Measurements from ENCODE around the gene RDX.
A peak's percentile ranks its signal among the peaks of the same experiment; 100 is the strongest.
"Not testable (repeated sequence)": the region's sequence is repeated elsewhere in the genome, so short reads cannot be mapped to it uniquely, and the experiment has no call there.

The RDX gene

DNA sequence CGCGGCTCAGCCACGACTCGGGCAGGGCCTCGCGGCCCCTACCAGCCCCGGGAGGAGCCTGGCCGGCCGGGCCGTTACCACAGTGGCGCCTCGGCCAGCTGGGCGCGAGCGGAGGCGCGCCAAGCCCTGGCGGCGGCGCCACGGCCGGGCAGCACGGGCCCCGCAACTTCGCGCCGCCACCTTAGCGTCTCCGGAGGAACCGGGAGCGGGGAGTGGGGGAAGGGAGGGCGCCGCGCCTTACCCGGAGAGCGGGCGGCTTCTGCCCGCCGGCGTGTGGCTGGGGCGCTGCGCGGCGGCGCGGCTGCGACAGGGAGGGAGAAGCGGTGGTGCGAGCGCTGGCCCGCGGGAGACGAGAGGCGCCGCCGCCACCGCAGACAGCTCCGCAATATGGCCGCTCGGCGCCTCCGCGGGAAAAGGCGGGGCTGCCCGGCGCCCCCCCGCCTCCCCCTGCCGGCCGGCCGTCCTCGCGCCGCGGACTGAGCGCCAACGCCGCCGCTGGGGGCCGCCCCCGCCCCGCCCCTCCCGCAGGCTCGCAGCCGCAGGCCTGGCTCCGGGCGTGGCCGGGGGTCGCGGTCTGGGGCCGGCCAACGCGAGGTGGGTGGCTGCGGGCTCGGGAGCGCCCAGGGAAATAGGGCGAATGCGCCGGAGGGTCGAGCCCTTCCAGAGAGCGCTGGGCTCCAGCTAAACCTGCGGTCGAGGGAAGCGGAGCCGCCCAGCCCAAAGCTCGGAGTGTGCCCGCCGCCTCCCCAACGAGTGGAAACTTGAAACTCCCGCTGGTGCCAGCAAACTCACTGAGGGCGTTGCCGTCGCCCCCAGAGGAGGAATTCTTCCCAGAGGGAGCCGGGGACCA, at the start of gene RDX:
RDX (minus strand) TSS at position 389 of the 850 bp plus-strand sequence. CDS start 16,922 bp downstream, outside the sequence.
- DNase-seq, result peak; percentile 94

DNA sequence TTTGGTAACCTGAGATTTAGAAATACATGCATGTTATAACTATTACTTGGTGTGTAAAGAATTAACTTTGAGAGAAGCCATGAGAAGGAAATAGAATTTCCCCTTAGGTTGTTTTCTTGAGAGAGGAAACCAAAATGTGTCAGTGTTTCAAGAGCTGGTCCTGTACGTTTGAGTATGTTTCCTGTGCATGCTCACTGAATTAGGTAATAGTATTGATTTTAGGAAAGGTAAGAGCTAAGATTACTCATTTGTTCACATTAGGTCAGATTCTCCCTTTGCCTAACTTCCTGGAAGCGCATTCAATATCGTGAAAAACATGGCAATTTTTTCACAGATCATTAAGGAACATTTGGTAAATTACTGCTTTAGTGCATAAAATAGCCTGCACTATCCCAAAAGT, 49.3 kb upstream of the RDX start:
- no peak for DNase-seq

DNA sequence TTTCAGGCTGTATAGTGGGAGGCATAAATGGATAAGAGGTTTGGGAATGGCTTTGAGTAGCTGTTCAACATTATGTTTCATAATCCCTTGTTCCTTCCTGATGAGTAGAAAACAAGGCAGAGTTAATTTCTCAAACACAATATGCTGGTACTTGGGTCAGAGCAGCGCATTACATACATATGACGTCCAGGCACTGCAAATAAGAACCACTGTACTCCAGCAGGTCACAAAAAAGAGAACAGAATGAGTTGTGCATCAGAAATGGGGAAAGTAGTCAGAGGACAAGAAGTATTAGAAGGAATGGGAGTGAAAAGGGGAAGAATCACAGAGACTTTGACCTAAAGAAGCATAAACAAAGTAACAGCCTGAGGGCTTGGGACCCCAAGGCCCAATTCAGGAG, 44.0 kb upstream of the RDX start:
- no peak for DNase-seq

DNA sequence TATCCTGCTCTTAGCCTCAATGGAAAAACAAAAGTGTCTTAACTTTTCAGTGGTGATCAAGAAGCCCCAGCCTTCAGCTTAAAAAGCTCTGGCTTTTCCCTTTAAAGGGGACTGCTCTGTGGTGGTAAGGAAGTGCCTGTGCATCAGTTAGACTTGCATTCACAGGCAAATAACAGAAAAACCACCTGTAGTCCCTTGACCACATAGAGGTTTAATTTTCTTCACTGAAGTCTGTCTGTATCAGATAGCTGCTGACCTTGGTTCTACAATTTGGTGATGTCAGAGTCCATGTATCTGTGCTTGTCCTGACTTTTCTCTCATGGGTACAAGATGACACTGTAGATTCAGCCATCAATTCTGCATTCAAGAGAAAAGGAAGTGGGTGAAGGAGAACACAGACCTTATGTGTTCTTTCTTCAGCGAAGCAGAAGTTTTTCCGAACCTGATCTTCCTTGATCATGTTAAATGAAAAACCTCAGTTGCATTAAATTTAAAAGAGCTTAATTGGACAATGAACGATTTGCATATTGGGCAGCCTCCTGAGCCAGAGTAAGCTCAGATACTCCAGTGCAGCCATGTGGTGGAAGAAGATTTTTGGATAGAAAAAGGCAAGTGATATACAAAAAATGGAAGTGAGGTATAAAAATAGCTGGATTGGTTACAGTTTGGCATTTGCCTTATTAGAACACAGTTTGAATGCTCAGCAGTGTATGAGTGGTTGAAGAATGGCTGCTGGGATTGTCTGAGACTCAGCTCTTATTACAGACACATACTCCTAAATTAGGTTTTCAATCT, 43.2 kb upstream of the RDX start:
- DNase-seq, result no peak

DNA sequence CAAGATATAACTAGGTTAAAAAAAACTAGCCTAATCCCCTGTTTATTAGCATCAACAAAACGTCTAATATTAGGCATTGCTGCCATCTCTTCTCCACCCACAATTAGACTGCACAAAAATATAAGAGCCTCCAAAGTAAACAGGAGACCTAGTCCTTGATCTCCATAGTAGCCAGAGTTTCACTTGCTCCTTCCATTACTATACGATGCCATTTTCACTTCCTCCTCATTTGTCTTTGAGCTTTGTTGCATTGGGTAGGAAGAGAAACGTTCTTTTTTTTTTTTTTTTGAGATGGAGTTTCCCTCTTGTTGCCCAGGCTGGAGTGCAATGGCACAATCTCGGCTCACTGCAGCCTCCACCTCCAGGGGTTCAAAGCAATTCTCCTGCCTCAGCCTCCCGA, 42.3 kb upstream of the RDX start:
- no peak for DNase-seq

DNA sequence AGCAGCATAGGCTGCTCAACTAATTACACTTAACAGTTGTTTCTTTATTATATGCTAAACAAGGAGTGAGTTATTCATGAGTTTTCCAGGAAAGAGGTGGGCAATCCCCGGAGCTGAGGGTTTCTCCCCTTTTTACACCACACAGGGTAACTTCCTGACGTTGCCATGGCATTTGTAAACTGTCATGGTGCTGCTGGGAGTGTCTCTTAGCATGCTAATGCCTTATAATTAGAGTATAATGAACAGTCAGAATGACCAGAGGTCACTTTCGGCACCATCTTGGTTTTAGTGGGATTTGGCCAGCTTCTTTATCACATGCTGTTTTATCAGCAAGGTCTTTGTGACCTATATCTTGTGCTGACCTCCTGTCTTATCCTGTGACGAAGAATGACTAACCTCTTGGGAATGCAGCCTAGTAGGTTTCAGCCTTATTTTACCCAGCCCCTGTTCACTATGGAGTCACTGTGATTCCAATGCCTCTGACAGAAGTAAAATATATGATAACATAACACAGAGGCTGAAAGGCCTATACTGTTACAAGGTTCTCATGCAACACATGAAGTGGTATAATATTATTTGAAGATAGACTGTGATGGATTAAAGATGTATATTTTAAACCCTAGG, 41.3 kb upstream of the RDX start:
- DNase-seq, result no peak

DNA sequence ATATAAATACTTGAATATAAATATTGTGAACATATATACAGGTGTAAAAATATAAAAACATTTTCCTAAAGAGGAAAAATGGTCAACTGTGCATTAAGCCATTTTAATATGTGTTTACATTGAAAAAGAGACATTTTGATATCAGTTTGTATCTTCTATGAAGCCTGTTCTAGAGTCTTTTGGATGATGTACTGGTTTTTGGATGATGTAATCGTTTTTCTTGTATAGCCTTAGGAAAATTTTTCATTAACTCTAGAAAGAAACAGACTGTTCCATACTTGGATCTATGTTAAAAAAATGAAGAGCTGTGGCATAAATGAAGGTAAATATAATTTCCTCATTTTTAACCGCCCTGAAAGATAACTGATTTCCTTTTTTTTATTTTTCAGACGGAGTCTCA, 39.6 kb upstream of the RDX start:
- no peak for DNase-seq

DNA sequence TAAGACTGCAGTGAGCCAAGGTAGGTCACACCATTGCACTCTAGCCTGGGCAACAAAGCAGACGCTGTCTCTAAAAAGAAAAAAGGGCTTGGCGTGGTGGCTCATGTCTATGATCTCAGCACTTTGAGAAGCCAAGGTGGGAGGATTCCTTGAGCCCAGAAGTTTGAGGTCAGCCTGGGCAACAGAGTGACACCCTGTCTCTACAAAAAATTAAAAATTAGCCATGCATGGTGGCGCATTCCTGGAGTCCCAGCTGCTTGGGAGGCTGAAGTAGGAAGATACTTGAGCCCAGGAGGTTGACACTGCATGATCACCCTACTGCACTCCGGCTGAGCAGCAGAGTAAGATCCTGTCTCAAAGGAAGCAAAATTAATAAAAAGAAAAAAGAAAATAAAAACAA, 38.9 kb upstream of the RDX start:
- DNase-seq, result no peak

DNA sequence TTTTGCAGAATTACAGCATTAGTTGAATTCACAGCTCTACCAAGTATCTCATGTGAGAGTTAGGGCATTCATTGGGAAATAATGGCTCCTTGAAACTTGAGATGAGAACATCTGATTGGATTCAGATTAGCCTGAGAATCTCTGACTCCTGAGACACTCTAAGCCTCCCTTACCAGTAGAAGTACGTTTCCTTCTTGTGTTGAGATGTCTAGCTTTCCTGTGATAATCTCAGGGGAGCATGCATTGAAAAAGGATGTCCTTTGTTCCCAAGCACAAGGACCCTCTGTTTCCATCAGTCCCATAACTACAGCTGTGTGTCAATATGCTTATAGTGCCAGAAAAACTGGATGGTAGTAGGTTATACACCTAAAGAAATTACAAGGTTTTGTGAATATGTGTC, 35.2 kb upstream of the RDX start:
- DNase-seq, result no peak

DNA sequence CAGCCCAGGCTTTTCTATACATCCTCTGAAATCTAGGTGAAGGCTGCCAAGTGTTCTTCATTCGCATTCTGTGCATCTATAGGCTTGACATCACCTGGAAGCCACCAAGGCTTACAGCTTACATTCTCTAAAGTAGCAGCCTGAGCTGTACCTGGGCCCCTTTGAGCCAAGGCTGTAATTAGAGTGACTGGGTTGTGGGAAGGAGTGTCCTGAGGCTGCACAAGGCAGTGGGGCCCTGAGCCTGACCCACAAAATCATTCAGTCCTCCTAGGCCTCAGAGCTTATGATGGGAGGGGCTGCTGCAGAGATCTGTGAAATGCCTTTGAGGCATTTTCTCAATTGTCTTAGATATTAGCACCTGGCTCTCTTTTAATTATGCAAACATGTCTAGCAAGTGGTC, 33.0 kb upstream of the RDX start:
- DNase-seq, result no peak

DNA sequence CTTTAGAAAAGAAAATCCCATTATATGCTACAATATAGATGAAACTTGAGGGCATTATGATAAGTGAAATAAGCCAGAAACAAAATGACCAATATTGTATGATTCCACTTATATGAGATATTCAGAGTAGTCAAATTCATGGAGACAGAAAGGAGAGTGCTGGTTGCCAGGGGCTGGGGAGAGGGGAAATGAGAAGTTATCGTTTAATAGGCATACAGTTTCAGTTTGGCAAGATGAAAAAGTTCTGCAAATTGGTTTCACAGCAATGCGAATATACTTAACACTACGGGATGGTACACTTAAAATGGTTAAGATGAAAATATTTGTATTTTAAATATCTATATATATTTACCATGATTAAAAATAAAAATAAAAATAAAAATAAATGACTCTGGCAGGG, 31.1 kb upstream of the RDX start:
- DNase-seq, result no peak

DNA sequence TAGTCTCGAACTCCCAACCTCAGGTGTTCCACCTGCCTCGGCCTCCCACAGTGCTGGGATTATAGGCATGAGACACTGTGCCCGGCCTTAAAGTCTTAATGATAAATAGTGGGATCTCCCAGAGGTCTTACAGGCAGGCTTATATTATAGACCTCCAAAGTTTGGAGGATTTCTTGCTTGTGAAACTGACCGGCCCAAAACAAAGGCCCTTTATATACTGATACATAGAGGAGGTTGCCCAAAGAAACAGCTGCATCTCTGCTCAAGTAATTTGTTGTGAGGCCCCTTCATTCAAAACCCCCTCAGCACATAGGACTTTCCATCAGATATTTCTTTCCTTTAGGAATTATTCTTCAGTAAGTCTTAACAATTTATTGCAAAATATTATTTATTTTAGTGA, 27.4 kb upstream of the RDX start:
- DNase-seq, result no peak

DNA sequence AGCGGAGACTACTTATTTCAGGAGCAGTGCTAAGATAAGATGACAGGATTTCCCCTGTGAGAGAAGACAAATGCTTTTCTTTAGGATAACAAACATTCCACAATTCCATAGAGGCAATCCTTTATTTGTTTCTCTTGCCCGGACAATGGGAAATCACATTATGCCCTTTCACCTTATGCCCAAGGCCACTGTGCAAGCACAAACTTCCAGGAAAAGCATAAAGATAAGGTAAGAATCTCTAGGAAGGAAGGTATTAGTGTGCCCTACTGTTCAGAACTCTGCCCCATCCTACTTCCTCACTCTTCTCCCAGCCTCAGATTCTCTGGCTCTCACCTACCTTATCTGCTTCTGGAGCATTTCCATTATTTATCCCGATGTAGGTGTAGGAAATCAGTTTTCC, 23.1 kb upstream of the RDX start:
- DNase-seq, result no peak

DNA sequence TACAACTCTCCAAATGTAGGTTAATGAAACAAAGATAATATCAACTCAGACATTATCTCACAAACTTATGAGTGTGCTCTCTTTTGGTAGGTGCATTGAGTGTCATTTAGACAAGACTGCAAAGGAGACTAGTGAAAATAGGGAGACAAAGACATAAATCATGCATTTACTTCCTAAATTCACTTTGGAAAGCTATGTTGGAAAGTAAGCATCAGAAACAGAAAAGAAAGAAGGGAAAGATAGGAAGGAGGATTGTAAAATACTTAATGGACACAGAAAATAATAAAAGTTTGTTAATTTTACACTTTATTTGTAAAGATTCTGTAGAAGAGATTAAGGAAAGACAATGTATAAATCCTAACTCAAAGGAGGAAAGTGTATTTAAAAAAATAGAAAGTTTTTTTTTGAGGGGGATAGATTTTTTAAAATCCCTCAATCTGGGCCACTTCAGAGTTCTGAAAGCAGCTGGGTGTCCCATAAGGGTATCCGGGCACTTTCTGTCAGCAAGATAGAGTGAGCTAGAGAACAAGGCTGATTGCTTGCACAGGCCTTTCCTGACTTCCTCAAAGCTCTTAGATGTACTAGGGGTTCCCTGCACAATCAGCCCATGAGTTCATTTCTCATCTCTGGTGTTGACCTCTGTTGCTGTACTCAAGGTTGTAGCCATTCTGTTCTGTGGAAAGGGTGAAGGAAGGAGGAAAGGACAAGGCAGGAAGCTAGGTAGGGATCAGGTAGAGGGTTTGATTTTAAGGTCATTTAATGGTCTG, 22.4 kb upstream of the RDX start:
- DNase-seq, result no peak

DNA sequence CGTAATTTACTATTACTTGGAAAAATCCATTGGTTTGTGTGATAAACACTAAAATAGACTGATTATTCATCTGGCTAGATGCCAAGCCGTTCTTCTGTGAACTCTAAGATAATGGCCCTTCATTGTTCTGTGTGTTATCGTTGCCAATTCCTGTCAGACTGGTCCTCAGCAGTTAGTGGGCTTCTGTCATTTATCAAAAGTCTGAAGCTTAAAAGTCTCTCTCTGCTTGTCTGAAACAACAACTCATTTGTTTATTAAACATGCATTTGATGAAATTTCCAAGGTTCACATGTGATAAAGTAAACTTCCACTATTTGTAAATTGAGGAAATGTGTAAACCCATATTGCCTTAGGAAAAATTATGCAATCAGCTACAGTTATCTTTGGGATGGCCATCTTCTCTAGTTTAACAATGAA, 21.1 kb upstream of the RDX start:
- DNase-seq, result no peak

DNA sequence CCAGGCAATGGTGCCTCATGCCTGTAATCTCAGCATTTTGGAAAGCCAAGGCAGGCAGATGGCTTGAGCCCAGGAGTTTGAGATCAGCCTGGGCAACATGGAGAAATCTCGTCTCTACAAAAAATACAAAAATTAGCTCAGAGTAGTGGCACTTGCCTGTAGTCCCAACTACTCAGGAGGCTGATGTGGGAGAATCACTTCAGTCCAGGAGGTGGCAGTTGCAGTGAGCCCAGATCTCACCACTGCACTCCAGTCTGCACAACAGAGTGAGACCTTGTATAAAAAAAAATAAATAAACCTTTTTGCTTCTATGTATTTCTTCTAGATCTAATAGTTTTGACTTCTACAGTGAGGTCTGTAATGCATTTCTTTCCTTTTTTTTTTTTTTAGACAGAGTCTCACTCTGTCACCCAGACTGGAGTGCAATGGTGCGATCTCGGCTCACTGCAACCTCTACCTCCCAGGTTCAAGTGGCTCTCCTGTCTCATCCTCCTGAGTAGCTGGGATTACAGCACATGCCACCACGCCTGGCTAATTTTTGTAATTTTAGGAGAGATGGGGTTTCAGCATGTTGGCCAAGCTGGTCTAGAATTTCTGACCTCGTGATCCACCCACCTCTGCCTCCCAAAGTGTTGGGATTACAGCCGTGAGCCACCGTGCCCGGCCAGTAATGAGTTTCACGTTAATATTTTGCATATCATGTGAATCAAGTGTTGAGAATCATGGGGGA, 18.1 kb upstream of the RDX start:
- no peak for DNase-seq

DNA sequence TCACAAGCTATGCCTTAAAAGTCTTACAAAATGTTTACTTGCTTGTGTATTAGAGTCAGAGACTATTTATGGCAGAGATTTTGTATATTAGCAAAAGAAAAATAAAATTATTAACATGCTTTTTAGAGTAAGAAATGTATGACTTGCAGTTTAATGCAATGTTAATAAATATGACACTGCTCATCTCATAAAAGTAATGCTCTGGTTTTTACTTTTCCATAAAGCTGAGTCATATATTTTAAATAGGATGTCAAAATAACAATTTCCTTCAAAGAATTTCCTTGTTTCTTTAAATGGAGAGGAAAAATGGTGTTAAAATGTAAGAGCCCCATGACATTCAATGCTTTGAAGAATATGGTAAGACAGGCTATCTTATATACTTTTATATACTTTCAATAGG, 16.3 kb upstream of the RDX start:
- DNase-seq, result no peak

DNA sequence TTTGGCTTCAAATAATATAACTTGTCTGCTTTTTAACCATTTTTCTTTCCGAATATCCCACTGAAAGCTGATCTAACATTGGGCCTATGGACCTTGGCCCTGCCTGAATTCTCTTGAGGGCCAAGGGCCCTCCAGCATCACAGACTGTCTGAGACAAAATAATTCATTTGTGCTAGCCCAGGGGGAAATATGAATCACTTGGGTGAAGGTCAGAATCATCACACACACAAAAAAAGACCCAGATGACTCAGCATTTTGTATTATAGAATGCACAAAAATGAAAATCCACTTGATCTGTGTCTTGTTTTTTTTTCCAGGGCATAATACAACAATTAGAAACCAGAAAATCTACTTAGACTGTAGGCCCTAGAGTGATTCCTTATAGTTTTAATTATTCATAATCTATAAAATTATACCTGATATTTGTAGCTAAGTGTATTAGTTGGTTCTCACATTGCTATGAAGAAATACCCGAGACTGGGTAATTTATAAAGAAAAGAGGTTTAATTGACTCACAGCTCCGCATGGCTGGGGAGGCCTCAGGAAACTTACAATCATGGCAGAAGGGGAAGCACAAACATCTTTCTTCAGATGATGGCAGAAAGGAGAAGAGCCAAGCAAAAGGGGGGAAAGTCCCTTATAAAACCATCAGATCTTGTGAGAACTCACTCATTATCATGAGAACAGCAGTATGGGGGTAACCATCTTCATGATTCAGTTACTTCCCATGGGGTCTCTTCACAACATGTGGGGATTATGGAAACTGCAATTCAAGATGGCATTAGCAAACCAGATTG, 15.6 kb upstream of the RDX start:
- DNase-seq, result no peak

DNA sequence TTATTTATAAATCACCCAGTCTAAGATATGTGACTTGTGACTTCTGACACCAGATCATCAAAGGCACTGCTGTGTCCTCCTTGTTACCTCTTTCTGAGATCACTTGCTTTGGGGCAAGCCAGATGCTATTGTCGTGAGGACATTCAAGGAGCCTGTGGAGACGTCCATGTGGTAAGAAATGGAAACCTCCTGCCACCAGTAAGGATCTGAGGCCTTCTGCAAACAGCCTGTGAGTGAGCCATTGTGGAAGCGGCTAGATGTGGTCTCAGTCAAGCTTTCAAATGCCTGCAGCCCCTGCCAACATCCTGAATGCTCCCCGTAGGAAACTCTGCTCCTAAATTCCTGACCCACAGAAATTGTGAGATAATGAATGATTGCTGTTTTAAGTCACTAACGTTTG, 11.7 kb upstream of the RDX start:
- no peak for DNase-seq

DNA sequence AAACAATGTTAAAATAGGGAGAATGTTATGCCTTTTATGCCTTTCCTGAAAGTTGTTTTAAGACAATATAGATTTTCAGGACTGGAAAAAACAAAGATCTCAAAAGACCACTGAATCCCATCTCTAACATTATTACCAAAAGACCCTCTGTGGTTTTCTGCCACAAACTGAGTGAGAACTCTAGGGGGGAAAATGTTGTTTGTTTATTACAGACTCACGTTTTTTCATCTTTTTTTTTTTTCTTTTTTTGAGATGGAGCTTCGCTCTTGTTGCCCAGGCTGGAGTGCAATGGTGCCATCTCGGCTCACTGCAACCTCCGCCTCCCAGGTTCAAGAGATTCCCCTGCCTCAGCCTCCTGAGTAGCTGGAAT, 9.6 kb upstream of the RDX start:
- DNase-seq, result not testable (repeated sequence)

DNA sequence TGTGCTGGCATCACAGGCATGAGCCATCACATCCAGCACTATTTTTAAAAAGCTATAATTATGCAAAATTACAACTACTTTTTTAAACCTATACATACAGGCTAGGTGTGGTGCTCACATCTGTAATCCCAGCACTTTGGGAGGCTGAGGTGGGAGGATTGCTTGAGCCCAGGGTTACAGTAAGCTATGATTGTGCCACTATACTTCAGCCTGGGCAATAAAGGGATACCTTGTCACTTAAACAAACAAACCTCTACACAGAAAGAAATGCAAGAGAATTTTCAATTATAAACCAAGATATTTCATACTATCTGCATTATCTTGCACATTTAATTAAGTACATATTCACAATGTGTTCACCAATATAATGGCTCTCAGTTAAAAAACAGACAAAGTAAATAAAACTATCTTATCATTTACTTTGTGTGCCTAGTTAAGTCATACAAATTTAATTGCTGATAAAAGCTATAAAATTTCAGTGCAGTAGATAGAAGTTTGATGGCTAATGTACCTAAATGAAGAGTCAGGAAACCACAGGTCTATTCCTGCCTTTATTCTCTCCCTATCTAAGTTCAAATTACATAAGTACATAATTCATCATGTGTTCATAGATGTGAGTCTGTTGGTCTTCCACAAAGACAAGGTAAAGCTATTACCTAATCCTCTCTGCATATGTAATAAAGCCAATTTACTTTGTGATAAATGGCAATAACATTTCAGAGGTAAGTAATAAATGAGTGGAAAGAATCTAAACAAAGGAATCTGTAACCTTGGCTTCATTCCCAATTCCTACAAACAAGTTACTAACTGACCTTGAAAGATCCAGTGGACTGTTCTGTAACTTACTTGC, 9.0 kb upstream of the RDX start:
- DNase-seq, result no peak
